GM12878 (cell line): ENCODE measurements around the gene GRAMD1A.

Source experiments
- ASH2L ChIP-seq: fragments of 300-600, 200-600 bp; sonication (generic); IDR thresholded peaks from 2 replicates; pipeline ENCODE4 v1.6.1; 2017; ENCODE audit warnings: low read depth, mild to moderate bottlenecking, borderline replicate concordance
- CBFB ChIP-seq: IDR thresholded peaks from 2 replicates; pipeline ENCODE4 v1.6.1; 2016; ENCODE audit warnings: antibody characterized with exemption, low read depth
- CTCF ChIP-seq, 3 experiments: IDR thresholded peaks in 2 of 3; conservative IDR thresholded peaks in 1 of 3; 2 replicates each; pipeline ENCODE4 v1.5.1; 2011; ENCODE audit warnings: low read depth in 3 of 3, low read length in 3 of 3, mild to moderate bottlenecking in 3 of 3, control low read depth in 2 of 3, moderate library complexity in 2 of 3, inconsistent platforms in 1 of 3, mixed read lengths in 1 of 3; ENCODE audit not compliant: control insufficient read depth in 2 of 3, insufficient read depth in 1 of 3; ENCODE audit errors: extremely low read depth in 1 of 3
- EGR1 ChIP-seq, 2 experiments: IDR thresholded peaks; 1 replicate in 1 of 2; 2 replicates in 1 of 2; pipeline ENCODE4 v1.6.1; 2011 to 2012; ENCODE audit warnings: low read depth in 2 of 2, low read length in 2 of 2, borderline replicate concordance in 1 of 2, mild to moderate bottlenecking in 1 of 2, moderate library complexity in 1 of 2
- EP300 ChIP-seq, 2 experiments: fragments of 150-350 bp in 1 of 2; IDR thresholded peaks; 2 replicates each; pipeline ENCODE4 v1.6.1; 2011 to 2012; ENCODE audit warnings: low read depth in 2 of 2, low read length in 2 of 2, borderline replicate concordance in 1 of 2, improper control_type of control experiment in 1 of 2, inconsistent platforms in 1 of 2; ENCODE audit not compliant: control insufficient read depth in 1 of 2
- FOS ChIP-seq: IDR thresholded peaks from 3 replicates; pipeline ENCODE4 v1.6.1; 2011; ENCODE audit warnings: borderline replicate concordance; ENCODE audit not compliant: insufficient read length; ENCODE audit errors: extremely low read depth
- HDAC2 ChIP-seq: fragments of 200-600 bp; sonication (generic); IDR thresholded peaks from 2 replicates; pipeline ENCODE4 v1.6.1; 2017
- IKZF1 ChIP-seq: fragments of 450-650 bp; conservative IDR thresholded peaks from 2 replicates; pipeline ENCODE4 v1.6.1; 2017; ENCODE audit warnings: antibody characterized with exemption, mild to moderate bottlenecking
- MAX ChIP-seq: IDR thresholded peaks from 2 replicates; pipeline ENCODE4 v1.6.1; 2012; ENCODE audit warnings: low read depth, low read length, improper control_type of control experiment
- MXI1 ChIP-seq: fragments of 150-350 bp; IDR thresholded peaks from 2 replicates; pipeline ENCODE4 v1.6.1; 2011; ENCODE audit warnings: low read depth, mild to moderate bottlenecking, inconsistent platforms, low read length, improper control_type of control experiment
- POLR2AphosphoS5 ChIP-seq: IDR thresholded peaks from 2 replicates; pipeline ENCODE4 v1.6.1; 2011; ENCODE audit warnings: mild to moderate bottlenecking, low read length, inconsistent platforms
- SUZ12 ChIP-seq: fragments of 200-600 bp; sonication (generic); IDR thresholded peaks from one replicate; pipeline ENCODE4 v1.6.1; 2018; ENCODE audit warnings: antibody characterized with exemption, mild to moderate bottlenecking; ENCODE audit not compliant: unreplicated experiment
- TBL1XR1 ChIP-seq: IDR thresholded peaks from 2 replicates; pipeline ENCODE4 v1.6.1; 2012; ENCODE audit warnings: low read depth, low read length, improper control_type of control experiment

- TF ChIP-seq CBFB (no peak), SUZ12 (no peak), POLR2AphosphoS5 (no peak), CTCF (IDR thresholded peaks at IDR 0.05 in 2 of 3, conservative IDR thresholded peaks at IDR 0.05 in 1 of 3; ENCODE audit: control insufficient read depth in 2 of 3, extremely low read depth in 1 of 3, insufficient read depth in 1 of 3, low read depth in 3 of 3, low read length in 3 of 3) (no peak), TBL1XR1 (no peak), MAX (no peak), EGR1 (IDR thresholded peaks at IDR 0.05; ENCODE audit: borderline replicate concordance in 1 of 2, low read depth in 2 of 2, low read length in 2 of 2) (no peak), EP300 (IDR thresholded peaks at IDR 0.05; ENCODE audit: borderline replicate concordance in 1 of 2, control insufficient read depth in 1 of 2, low read depth in 2 of 2, low read length in 2 of 2) (no peak), FOS (no peak), IKZF1 (no peak), MXI1 (no peak), HDAC2 (no peak), ASH2L (no peak)
These were observed 58.2 kb downstream of the GRAMD1A start for GRCh38 chr19:35058370-35058769.
